ENCODE data around the gene FAM89B.

Gene FAM89B

GRCh38 chr11:65530157-65530496 lies 42.2 kb upstream of the FAM89B start:
- Histone ChIP-seq H3K27ac (ENCODE audit: low read depth, low read length) (no peak overlapping the region), H3K4me1 (ENCODE audit: control insufficient read depth, insufficient read depth, low read length) (no peaks in the 10 kb centered on the region), H3K4me3 (ENCODE audit: low read depth, low read length) (no peak overlapping the region), H3K9ac (ENCODE audit: low read depth, low read length) (no peak overlapping the region), H3K9me3 (ENCODE audit: control insufficient read depth, insufficient read depth, low read length) (no peaks in the 10 kb centered on the region), H3K36me3 (ENCODE audit: control insufficient read depth, insufficient read depth, low read length) (peaks cover 49% of the 10 kb centered on the region), H3K27me3 (ENCODE audit: control insufficient read depth, insufficient read depth, low read length) (no peaks in the 10 kb centered on the region)

- Histone ChIP-seq H3K9me3 (ENCODE audit: control insufficient read depth, insufficient read depth, low read length) (no peaks in the 10 kb centered on the region), H3K9ac (ENCODE audit: low read depth, low read length) (no peak overlapping the region), H3K36me3 (ENCODE audit: control insufficient read depth, insufficient read depth, low read length) (peaks cover 61% of the 10 kb centered on the region), H3K27me3 (ENCODE audit: control insufficient read depth, insufficient read depth, low read length) (no peaks in the 10 kb centered on the region), H3K4me1 (ENCODE audit: control insufficient read depth, insufficient read depth, low read length) (no peaks in the 10 kb centered on the region), H3K4me3 (ENCODE audit: low read depth, low read length) (no peak overlapping the region), H3K27ac (ENCODE audit: low read depth, low read length) (no peak overlapping the region)
Measured at GRCh38 chr11:65532388-65533064, 39.8 kb upstream of the FAM89B start.

- peaks cover 63% of the 10 kb centered on the region for H3K36me3 ChIP-seq (ENCODE audit: control insufficient read depth, insufficient read depth, low read length)
- no peak overlapping the region for H3K9ac ChIP-seq (ENCODE audit: low read depth, low read length)
Measured at GRCh38 chr11:65535102-65535501, 37.2 kb upstream of the FAM89B start.

GRCh38 chr11:65536412-65537295 lies 35.7 kb upstream of the FAM89B start:
- no peak overlapping the region for H3K4me3 ChIP-seq (ENCODE audit: low read depth, low read length)
- H3K27me3 ChIP-seq (ENCODE audit: control insufficient read depth, insufficient read depth, low read length): peaks cover 25% of the 10 kb centered on the region
- no peak overlapping the region for H3K9ac ChIP-seq (ENCODE audit: low read depth, low read length)
- peaks cover 49% of the 10 kb centered on the region for H3K36me3 ChIP-seq (ENCODE audit: control insufficient read depth, insufficient read depth, low read length)
- H3K4me1 ChIP-seq (ENCODE audit: control insufficient read depth, insufficient read depth, low read length): 0 out of 2 replicates have a peak, but pooled peaks cover 3% of the 10 kb centered on the region
- H3K9me3 ChIP-seq (ENCODE audit: control insufficient read depth, insufficient read depth, low read length): no peaks in the 10 kb centered on the region
- no peak overlapping the region for H3K27ac ChIP-seq (ENCODE audit: low read depth, low read length)

More at GRCh38 chr11:65535102-65535501, 37.2 kb upstream of the FAM89B start:
- Histone ChIP-seq H3K27ac (ENCODE audit: low read depth, low read length) (no peak overlapping the region), H3K9me3 (ENCODE audit: control insufficient read depth, insufficient read depth, low read length) (no peaks in the 10 kb centered on the region), H3K4me3 (ENCODE audit: low read depth, low read length) (no peak overlapping the region), H3K4me1 (ENCODE audit: control insufficient read depth, insufficient read depth, low read length) (no peaks in the 10 kb centered on the region), H3K27me3 (ENCODE audit: control insufficient read depth, insufficient read depth, low read length) (peaks cover 17% of the 10 kb centered on the region)

GRCh38 chr11:65537296-65537597 lies 35.1 kb upstream of the FAM89B start:
- Histone ChIP-seq H3K9me3 (ENCODE audit: control insufficient read depth, insufficient read depth, low read length) (no peaks in the 10 kb centered on the region), H3K4me1 (ENCODE audit: control insufficient read depth, insufficient read depth, low read length) (0 out of 2 replicates have a peak, but pooled peaks cover 3% of the 10 kb centered on the region), H3K36me3 (ENCODE audit: control insufficient read depth, insufficient read depth, low read length) (peaks cover 46% of the 10 kb centered on the region), H3K27ac (ENCODE audit: low read depth, low read length) (no peak overlapping the region), H3K4me3 (ENCODE audit: low read depth, low read length) (no peak overlapping the region), H3K9ac (ENCODE audit: low read depth, low read length) (no peak overlapping the region), H3K27me3 (ENCODE audit: control insufficient read depth, insufficient read depth, low read length) (peaks cover 25% of the 10 kb centered on the region)

GRCh38 chr11:65537620-65538231 lies 34.6 kb upstream of the FAM89B start:
- H3K4me1 ChIP-seq (ENCODE audit: control insufficient read depth, insufficient read depth, low read length): 0 out of 2 replicates have a peak, but pooled peaks cover 3% of the 10 kb centered on the region
- no peak overlapping the region for H3K9ac ChIP-seq (ENCODE audit: low read depth, low read length)
- H3K4me3 ChIP-seq (ENCODE audit: low read depth, low read length): no peak overlapping the region
- H3K9me3 ChIP-seq (ENCODE audit: control insufficient read depth, insufficient read depth, low read length): no peaks in the 10 kb centered on the region
- peaks cover 41% of the 10 kb centered on the region for H3K36me3 ChIP-seq (ENCODE audit: control insufficient read depth, insufficient read depth, low read length)
- H3K27ac ChIP-seq (ENCODE audit: low read depth, low read length): no peak overlapping the region
- H3K27me3 ChIP-seq (ENCODE audit: control insufficient read depth, insufficient read depth, low read length): peaks cover 25% of the 10 kb centered on the region

GRCh38 chr11:65538232-65538914 lies 34.0 kb upstream of the FAM89B start:
- no peak overlapping the region for H3K9ac ChIP-seq (ENCODE audit: low read depth, low read length)
- H3K4me3 ChIP-seq (ENCODE audit: low read depth, low read length): peak overlapping the region; percentile 83; the same call in 1 of the 2 replicates
- H3K9me3 ChIP-seq (ENCODE audit: control insufficient read depth, insufficient read depth, low read length): no peaks in the 10 kb centered on the region
- peaks cover 35% of the 10 kb centered on the region for H3K36me3 ChIP-seq (ENCODE audit: control insufficient read depth, insufficient read depth, low read length)
- H3K4me1 ChIP-seq (ENCODE audit: control insufficient read depth, insufficient read depth, low read length): 0 out of 2 replicates have a peak, but pooled peaks cover 3% of the 10 kb centered on the region
- H3K27me3 ChIP-seq (ENCODE audit: control insufficient read depth, insufficient read depth, low read length): peaks cover 25% of the 10 kb centered on the region
- H3K27ac ChIP-seq (ENCODE audit: low read depth, low read length): no peak overlapping the region

- H3K4me3 ChIP-seq (ENCODE audit: low read depth, low read length): peak overlapping the region; percentile 83
- peaks cover 27% of the 10 kb centered on the region for H3K27me3 ChIP-seq (ENCODE audit: control insufficient read depth, insufficient read depth, low read length)
- H3K4me1 ChIP-seq (ENCODE audit: control insufficient read depth, insufficient read depth, low read length): 0 out of 2 replicates have a peak, but pooled peaks cover 3% of the 10 kb centered on the region
- H3K9ac ChIP-seq (ENCODE audit: low read depth, low read length): no peak overlapping the region
- peaks cover 32% of the 10 kb centered on the region; the same call in 1 of the 2 replicates for H3K36me3 ChIP-seq (ENCODE audit: control insufficient read depth, insufficient read depth, low read length)
- H3K9me3 ChIP-seq (ENCODE audit: control insufficient read depth, insufficient read depth, low read length): no peaks in the 10 kb centered on the region
- no peak overlapping the region for H3K27ac ChIP-seq (ENCODE audit: low read depth, low read length)
Measured at GRCh38 chr11:65538915-65539743, 33.2 kb upstream of the FAM89B start.

- peaks cover 34% of the 10 kb centered on the region for H3K27me3 ChIP-seq (ENCODE audit: control insufficient read depth, insufficient read depth, low read length)
- H3K27ac ChIP-seq (ENCODE audit: low read depth, low read length): no peak overlapping the region
- peaks cover 28% of the 10 kb centered on the region; the same call in 1 of the 2 replicates for H3K36me3 ChIP-seq (ENCODE audit: control insufficient read depth, insufficient read depth, low read length)
- H3K4me1 ChIP-seq (ENCODE audit: control insufficient read depth, insufficient read depth, low read length): 0 out of 2 replicates have a peak, but pooled peaks cover 3% of the 10 kb centered on the region
- no peaks in the 10 kb centered on the region for H3K9me3 ChIP-seq (ENCODE audit: control insufficient read depth, insufficient read depth, low read length)
- no peak overlapping the region for H3K9ac ChIP-seq (ENCODE audit: low read depth, low read length)
- peak overlapping the region; percentile 83 for H3K4me3 ChIP-seq (ENCODE audit: low read depth, low read length)
Measured at GRCh38 chr11:65539744-65540289, 32.5 kb upstream of the FAM89B start.
